ENCODE results near the gene UTF1. TPM values are rescaled to one million over a fixed set of nuclear protein-coding genes. Genes with fewer than 3 reads are reported as not detected.
A peak's percentile ranks its signal among the peaks of the same experiment; 100 is the strongest.

Gene UTF1
- total and polyA plus RNA-seq, 2 donors from 2014 or later: not detected

DNA sequence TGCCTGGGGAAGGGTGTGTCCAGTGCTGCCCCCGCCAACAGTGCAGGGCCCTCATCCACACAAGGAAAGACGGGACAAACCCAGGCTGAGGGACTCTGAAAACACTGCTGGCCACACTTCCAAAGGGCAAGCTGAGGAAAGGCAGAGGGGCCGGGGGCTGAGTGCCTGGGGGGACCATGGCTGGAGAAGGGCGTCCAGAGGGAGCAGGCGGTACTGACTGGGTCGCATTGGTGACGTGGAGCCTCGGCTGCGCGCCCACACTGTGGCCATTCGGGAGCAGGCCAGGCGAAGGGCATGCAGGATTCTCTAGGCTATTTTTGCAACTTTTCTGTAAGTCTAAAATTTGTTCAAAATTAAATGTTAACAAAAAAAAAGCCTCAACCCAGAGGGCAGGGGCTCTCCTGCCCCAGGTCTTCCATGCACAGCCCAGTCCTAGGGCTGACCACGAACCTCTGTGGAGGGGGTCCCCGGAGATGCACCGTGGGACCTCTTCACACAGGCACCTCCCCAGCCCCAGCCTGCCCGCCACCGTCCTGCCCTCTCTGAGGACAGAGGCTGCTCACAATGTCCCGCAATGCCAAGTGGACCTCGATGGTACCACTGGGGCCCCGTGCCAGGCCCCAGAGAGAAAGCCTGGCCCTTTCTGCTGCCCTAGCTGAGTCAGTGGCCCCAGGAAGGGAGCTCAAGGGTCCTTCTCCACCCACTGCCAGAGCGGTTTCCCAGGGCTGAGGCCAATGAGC lies 36.2 kb downstream of the UTF1 start:
- TF ChIP-seq, protein P1, sequence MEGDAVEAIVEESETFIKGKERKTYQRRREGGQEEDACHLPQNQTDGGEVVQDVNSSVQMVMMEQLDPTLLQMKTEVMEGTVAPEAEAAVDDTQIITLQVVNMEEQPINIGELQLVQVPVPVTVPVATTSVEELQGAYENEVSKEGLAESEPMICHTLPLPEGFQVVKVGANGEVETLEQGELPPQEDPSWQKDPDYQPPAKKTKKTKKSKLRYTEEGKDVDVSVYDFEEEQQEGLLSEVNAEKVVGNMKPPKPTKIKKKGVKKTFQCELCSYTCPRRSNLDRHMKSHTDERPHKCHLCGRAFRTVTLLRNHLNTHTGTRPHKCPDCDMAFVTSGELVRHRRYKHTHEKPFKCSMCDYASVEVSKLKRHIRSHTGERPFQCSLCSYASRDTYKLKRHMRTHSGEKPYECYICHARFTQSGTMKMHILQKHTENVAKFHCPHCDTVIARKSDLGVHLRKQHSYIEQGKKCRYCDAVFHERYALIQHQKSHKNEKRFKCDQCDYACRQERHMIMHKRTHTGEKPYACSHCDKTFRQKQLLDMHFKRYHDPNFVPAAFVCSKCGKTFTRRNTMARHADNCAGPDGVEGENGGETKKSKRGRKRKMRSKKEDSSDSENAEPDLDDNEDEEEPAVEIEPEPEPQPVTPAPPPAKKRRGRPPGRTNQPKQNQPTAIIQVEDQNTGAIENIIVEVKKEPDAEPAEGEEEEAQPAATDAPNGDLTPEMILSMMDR (IDR thresholded peaks at IDR 0.05; ENCODE audit: borderline replicate concordance, extremely low read depth, insufficient read depth): no peak
- Histone ChIP-seq H3K27me3 (ENCODE audit: control insufficient read depth, insufficient read depth, low read length) (no peaks in the 10 kb centered on the region), H3K9me3 (ENCODE audit: control insufficient read depth in 2 of 3, insufficient read depth in 1 of 3, low read length in 3 of 3) (no peaks in the 10 kb centered on the region), H3K36me3 (ENCODE audit: control insufficient read depth in 2 of 3, insufficient read depth in 3 of 3, low read length in 3 of 3) (no peaks in the 10 kb centered on the region), H3K4me1 (ENCODE audit: control insufficient read depth in 2 of 3, insufficient read depth in 2 of 3, low read depth in 1 of 3, low read length in 3 of 3) (peaks cover 0 to 7% (median 0%) of the 10 kb centered on the region in 3 donors), H3K9ac (ENCODE audit: low read length in 3 of 3) (no peak overlapping the region), H3K27ac (ENCODE audit: low read depth in 2 of 2, low read length in 2 of 2) (no peak overlapping the region), H3K4me3 (ENCODE audit: low read length in 3 of 3) (no peak overlapping the region)
- no peak for DNase-seq
- FAIRE-seq: no peak
- intact Hi-C loops (cut with DNase I): no loop called here

DNA sequence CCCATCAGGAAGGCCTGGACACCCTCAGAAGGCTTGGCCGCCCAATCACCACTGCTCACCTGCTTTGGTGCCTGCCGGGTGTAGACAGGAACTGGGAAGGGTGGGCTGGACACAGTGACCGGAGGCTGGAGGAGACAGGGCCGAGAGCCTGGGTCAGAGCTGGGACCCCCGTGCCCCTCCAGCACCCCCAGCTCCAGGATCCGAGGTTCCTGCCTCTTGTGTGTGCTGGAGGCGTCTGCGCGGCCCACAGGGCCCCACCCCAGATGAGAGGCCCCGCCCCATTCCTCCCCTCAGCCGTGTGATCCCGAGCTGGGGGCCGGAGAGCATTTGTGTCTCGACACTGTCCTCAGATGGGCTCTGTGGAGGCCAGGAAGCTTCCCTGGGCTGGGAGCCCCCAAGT lies 37.3 kb downstream of the UTF1 start:
- FAIRE-seq (no peak), DNase-seq (peak in 1 of 5 donors; percentile 73)
- Histone ChIP-seq H3K4me3 (ENCODE audit: low read length in 3 of 3) (no peak overlapping the region), H3K4me1 (ENCODE audit: control insufficient read depth in 2 of 3, insufficient read depth in 2 of 3, low read depth in 1 of 3, low read length in 3 of 3) (peaks cover 0 to 6% (median 0%) of the 10 kb centered on the region in 3 donors), H3K27me3 (ENCODE audit: control insufficient read depth, insufficient read depth, low read length) (no peaks in the 10 kb centered on the region), H3K9me3 (ENCODE audit: control insufficient read depth in 2 of 3, insufficient read depth in 1 of 3, low read length in 3 of 3) (no peaks in the 10 kb centered on the region), H3K9ac (ENCODE audit: low read length in 3 of 3) (no peak overlapping the region), H3K36me3 (ENCODE audit: control insufficient read depth in 2 of 3, insufficient read depth in 3 of 3, low read length in 3 of 3) (no peaks in the 10 kb centered on the region), H3K27ac (ENCODE audit: low read depth in 2 of 2, low read length in 2 of 2) (no peak overlapping the region)
- intact Hi-C loops (cut with DNase I): no loop called here
- TF ChIP-seq, protein P1 (IDR thresholded peaks at IDR 0.05; ENCODE audit: borderline replicate concordance, extremely low read depth, insufficient read depth): no peak

DNA sequence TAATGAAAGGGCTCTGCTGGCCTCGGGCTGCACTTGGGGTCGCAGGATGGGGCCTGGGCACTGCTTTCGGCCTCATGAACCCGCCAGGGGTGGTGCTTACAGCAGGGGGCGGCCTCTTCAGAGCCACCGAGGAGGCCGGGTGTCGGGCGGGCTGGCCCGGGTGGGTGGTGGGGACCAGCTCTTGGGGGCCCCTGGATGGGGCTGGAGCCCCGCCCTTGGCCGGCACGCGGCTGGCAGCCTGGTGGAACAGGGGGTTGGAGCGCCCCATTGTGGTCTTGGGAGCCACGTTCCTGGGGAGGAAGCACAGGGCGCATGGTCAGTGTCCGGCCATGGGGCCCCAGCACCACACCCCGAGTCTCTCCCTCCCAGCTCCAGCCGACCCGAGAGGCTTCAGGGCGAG lies 37.8 kb downstream of the UTF1 start:
- no peak for FAIRE-seq
- DNase-seq: peak in 1 of 5 donors; percentile 73
- intact Hi-C loops (cut with DNase I): no loop called here

More for the DNA sequence above, 37.8 kb downstream of the UTF1 start:
- TF ChIP-seq, protein P1 (IDR thresholded peaks at IDR 0.05; ENCODE audit: borderline replicate concordance, extremely low read depth, insufficient read depth): no peak
- Histone ChIP-seq H3K9me3 (ENCODE audit: control insufficient read depth in 2 of 3, insufficient read depth in 1 of 3, low read length in 3 of 3) (no peaks in the 10 kb centered on the region), H3K4me1 (ENCODE audit: control insufficient read depth in 2 of 3, insufficient read depth in 2 of 3, low read depth in 1 of 3, low read length in 3 of 3) (peaks cover 0 to under 1% (median 0%) of the 10 kb centered on the region in 3 donors), H3K9ac (ENCODE audit: low read length in 3 of 3) (no peak overlapping the region), H3K4me3 (ENCODE audit: low read length in 3 of 3) (no peak overlapping the region), H3K27ac (ENCODE audit: low read depth in 2 of 2, low read length in 2 of 2) (no peak overlapping the region), H3K36me3 (ENCODE audit: control insufficient read depth in 2 of 3, insufficient read depth in 3 of 3, low read length in 3 of 3) (no peaks in the 10 kb centered on the region), H3K27me3 (ENCODE audit: control insufficient read depth, insufficient read depth, low read length) (no peaks in the 10 kb centered on the region)

Data from kidney (tissue), 14 donors.